ENCODE data around the gene RIT2. TPM values are rescaled to one million over a fixed set of nuclear protein-coding genes. Genes with fewer than 3 reads are reported as not detected.
"Not testable (repeated sequence)": the region's sequence is repeated elsewhere in the genome, so short reads cannot be mapped to it uniquely, and the experiment has no call there.

RIT2 gene
- total and polyA plus RNA-seq, 2 donors: 0.48 to 0.65 TPM

DNA sequence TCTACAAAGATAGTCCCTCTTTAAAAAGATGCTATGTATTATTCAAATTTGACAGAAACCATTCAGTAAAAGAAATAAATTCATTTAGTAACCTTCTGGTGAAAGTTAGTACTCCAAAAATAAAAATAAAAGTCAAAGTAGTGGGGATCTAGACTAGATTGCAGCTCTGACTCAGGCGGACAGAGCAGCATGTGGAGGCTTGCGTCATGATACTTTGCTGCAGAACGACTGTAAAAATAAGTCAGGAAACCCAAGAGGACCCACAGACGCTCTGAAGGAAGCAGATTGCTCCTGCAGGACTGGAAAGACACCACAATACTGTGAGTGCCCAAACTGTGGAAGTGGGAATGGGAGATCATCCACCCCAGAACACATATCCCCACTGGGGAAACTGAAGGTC lies 301.9 kb downstream of the RIT2 start:
- 64% methylated on average over 4 of the region's 4 CpGs for WGBS

GRCh38 chr18:42807887-42808286 lies 307.6 kb downstream of the RIT2 start:
- Histone ChIP-seq H3K27ac (ENCODE audit: low read depth) (no peak overlapping the region), H3K4me1 (ENCODE audit: insufficient read depth) (no peaks in the 10 kb centered on the region), H3K36me3 (ENCODE audit: insufficient read depth) (no peaks in the 10 kb centered on the region)

More for the DNA sequence above, 301.9 kb downstream of the RIT2 start:
- no peak overlapping the region for H3K27ac ChIP-seq (ENCODE audit: low read depth)
- DNase-seq (ENCODE audit: extremely low spot score): no peak
- no peaks in the 10 kb centered on the region for H3K36me3 ChIP-seq (ENCODE audit: insufficient read depth)
- no peak overlapping the region for H3K4me3 ChIP-seq (ENCODE audit: low read depth, low read length)
- no peaks in the 10 kb centered on the region for H3K4me1 ChIP-seq (ENCODE audit: insufficient read depth)

GRCh38 chr18:42801706-42802105 lies 313.8 kb downstream of the RIT2 start:
- DNase-seq (ENCODE audit: extremely low spot score): no peak
- no peaks in the 10 kb centered on the region for H3K36me3 ChIP-seq (ENCODE audit: insufficient read depth)
- no peak overlapping the region for H3K4me3 ChIP-seq (ENCODE audit: low read depth, low read length)
- no peaks in the 10 kb centered on the region for H3K4me1 ChIP-seq (ENCODE audit: insufficient read depth)
- H3K27ac ChIP-seq (ENCODE audit: low read depth): no peak overlapping the region
- WGBS: 60% methylated on average over 2 of the region's 2 CpGs

More at GRCh38 chr18:42807887-42808286, 307.6 kb downstream of the RIT2 start:
- no peak overlapping the region for H3K4me3 ChIP-seq (ENCODE audit: low read depth, low read length)
- DNase-seq (ENCODE audit: extremely low spot score): no peak
- WGBS: 76% methylated on average over 4 of the region's 4 CpGs

GRCh38 chr18:42798606-42799170 lies 316.8 kb downstream of the RIT2 start:
- H3K4me3 ChIP-seq (ENCODE audit: low read depth, low read length): no peak overlapping the region
- H3K27ac ChIP-seq (ENCODE audit: low read depth): no peak overlapping the region
- 31% methylated on average over 1 of the region's 1 CpG for WGBS
- no peaks in the 10 kb centered on the region for H3K36me3 ChIP-seq (ENCODE audit: insufficient read depth)
- no peaks in the 10 kb centered on the region for H3K4me1 ChIP-seq (ENCODE audit: insufficient read depth)
- DNase-seq (ENCODE audit: extremely low spot score): no peak

DNA sequence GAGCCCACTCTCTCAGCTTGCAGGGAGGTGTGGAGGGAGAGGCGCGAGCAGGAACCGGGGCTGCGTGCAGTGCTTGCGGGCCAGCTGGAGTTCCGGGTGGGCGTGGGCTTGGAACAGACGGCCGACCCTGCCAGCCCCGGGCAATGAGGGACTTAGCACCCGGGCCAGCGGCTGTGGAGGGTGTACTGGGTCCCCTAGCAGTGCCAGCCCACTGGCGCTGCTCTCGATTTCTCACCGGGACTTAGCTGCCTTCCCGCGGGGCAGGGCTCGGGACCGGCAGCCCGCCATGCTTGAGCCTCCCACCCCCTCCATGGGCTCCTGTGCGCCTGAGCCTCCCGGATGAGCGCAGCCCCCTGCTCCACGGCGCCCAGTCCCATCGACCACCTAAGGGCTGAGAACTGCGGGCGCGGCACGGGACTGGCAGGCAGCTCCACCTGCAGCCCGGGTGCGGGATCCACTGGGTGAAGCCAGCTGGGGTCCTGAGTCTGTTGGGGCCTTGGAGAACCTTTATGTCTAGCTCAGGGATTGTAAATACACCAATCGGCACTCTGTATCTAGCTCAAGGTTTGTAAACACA lies 320.2 kb downstream of the RIT2 start:
- 92% methylated on average over 33 of the region's 33 CpGs for WGBS
- not testable (repeated sequence) for H3K4me3 ChIP-seq (ENCODE audit: low read depth, low read length); H3K4me1 ChIP-seq (ENCODE audit: insufficient read depth); H3K27ac ChIP-seq (ENCODE audit: low read depth); H3K36me3 ChIP-seq (ENCODE audit: insufficient read depth); DNase-seq (ENCODE audit: extremely low spot score)

DNA sequence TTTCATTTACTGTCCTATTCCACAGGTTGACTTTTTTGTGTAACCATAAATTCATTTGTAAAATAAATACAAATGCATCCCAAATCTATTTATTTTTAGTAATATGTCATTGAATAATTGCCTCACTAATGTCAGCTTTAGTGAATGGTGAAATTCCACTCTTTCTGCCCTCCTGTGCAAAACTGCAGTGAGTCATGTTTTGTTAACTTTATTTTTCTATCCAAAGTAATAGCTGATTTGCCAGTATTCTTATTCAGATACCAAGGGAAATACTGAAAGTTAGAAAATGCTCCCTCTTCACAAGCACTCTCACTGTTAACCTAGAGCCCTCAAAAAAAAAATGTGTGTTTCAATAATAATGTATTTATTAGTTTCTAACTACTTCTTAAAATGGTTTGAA lies 322.8 kb downstream of the RIT2 start:
- H3K4me3 ChIP-seq (ENCODE audit: low read depth, low read length): no peak overlapping the region
- no peaks in the 10 kb centered on the region for H3K36me3 ChIP-seq (ENCODE audit: insufficient read depth)
- no peak overlapping the region for H3K27ac ChIP-seq (ENCODE audit: low read depth)
- no peaks in the 10 kb centered on the region for H3K4me1 ChIP-seq (ENCODE audit: insufficient read depth)
- no peak for DNase-seq (ENCODE audit: extremely low spot score)

DNA sequence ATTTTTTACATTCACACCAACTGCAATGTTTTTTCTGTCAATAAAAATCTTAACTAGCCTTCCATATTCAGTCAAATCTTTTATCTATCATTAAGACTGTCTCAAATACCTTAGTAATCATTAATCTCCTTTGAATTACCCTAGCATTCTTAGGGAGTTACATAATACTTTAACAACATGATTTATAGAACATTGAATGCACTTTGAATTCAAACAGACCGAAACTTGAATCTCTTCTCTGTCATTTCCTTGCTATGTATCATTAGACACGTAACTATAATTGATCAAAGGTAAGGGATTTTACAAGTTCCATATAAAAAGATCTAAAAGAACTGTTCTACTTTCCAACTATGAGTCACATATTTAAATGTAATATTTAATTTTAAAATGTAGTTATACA lies 330.9 kb downstream of the RIT2 start:
- Histone ChIP-seq H3K4me3 (ENCODE audit: low read depth, low read length) (no peak overlapping the region), H3K4me1 (ENCODE audit: insufficient read depth) (no peaks in the 10 kb centered on the region), H3K36me3 (ENCODE audit: insufficient read depth) (no peaks in the 10 kb centered on the region), H3K27ac (ENCODE audit: low read depth) (no peak overlapping the region)
- WGBS: 68% methylated on average over 2 of the region's 2 CpGs
- no peak for DNase-seq (ENCODE audit: extremely low spot score)

DNA sequence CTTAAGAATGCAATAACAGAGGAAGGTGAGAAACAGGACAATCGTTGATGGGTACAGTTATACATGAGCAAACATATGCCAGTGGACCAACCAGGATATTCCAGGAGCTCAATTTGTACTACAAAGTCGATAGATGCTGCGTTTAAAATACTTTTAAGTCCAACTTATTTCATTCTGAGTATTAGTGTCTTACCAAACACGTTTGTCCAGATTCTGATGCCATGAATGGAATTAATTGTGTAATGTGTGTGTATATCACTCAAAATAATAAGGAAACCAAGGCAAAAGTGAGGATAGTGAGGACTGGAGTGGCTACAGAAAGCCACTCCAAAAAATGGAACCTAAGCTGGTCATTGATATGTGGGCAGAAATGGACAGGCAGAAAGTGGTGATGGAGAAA lies 332.6 kb downstream of the RIT2 start:
- WGBS: 84% methylated on average over 4 of the region's 4 CpGs
- Histone ChIP-seq H3K36me3 (ENCODE audit: insufficient read depth) (no peaks in the 10 kb centered on the region), H3K4me1 (ENCODE audit: insufficient read depth) (no peaks in the 10 kb centered on the region), H3K4me3 (ENCODE audit: low read depth, low read length) (no peak overlapping the region), H3K27ac (ENCODE audit: low read depth) (no peak overlapping the region)
- no peak for DNase-seq (ENCODE audit: extremely low spot score)

DNA sequence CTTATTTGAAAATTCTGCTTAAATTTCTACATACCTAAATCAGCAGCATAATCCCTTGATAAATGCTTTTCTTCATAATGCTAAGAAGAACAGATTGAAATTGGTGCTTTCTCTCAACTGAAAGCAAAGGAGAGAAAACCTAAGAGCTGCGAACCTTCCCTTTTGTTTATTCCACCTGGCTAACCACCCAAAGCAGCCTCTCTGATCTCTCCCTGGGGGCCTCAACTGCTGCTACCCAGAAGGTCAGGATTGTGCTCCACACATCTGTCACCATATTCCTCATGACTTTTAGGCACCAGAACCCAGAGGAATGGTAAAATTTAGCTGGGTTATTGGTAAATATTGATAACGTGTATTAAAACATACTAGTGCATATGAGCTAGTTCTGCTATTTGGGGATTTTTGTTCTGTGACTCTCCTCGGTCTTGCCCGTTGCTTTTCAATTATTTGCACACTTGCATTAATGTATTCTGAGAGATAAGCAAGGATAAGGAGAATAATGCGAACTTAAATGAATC lies 334.1 kb downstream of the RIT2 start:
- Histone ChIP-seq H3K27ac (ENCODE audit: low read depth) (no peak overlapping the region), H3K36me3 (ENCODE audit: insufficient read depth) (no peaks in the 10 kb centered on the region), H3K4me3 (ENCODE audit: low read depth, low read length) (no peak overlapping the region), H3K4me1 (ENCODE audit: insufficient read depth) (no peaks in the 10 kb centered on the region)
- DNase-seq (ENCODE audit: extremely low spot score): no peak
- WGBS: 77% methylated on average over 5 of the region's 5 CpGs

DNA sequence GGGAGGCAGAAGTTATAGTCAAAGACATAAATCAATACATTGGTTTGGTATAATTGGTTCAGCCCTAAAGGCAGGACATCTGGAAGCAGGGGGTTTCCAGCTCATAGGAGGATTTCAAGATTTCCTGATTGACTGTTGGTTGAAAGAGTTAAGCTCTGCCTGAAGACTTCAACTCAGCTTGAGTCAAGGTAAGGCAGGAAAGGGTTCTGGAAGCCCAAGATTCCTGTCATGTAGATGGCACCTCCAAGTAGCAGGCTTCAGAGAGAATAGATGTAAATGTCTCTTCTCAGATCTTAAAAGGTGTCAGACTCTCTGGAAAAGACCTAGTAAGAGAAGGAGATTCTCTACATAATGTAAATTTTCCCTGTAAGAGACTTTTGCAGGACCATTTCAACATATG lies 335.3 kb downstream of the RIT2 start:
- Histone ChIP-seq H3K4me3 (ENCODE audit: low read depth, low read length) (no peak overlapping the region), H3K4me1 (ENCODE audit: insufficient read depth) (no peaks in the 10 kb centered on the region), H3K27ac (ENCODE audit: low read depth) (no peak overlapping the region), H3K36me3 (ENCODE audit: insufficient read depth) (no peaks in the 10 kb centered on the region)
- no peak for DNase-seq (ENCODE audit: extremely low spot score)

DNA sequence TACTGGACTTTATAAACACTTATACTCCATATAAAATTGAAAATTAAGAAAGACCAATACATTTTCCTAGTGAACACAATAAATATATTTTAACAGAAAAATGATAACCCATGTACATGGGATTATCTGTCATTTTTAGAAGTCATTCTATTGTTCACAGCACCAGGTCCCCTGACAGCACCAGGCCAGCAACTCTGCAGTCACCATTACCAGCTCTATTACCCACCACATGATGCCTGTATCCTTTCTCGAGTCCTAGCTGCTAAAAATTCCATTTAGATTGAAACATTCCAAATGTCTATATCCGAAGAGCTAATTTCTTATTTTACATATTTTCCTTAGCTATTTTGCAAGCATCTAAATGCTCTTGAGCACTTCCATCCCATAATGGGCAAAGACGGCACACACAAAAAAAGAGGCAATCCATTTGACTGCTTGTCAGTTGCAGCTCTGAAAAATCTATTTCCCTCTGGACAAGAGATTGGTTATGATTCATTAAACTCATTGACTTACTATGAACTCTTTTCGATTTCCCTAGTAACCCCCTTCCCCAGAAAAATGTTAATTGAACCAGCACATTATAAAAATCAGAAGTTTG lies 336.9 kb downstream of the RIT2 start:
- Histone ChIP-seq H3K4me1 (ENCODE audit: insufficient read depth) (no peaks in the 10 kb centered on the region), H3K36me3 (ENCODE audit: insufficient read depth) (no peaks in the 10 kb centered on the region), H3K27ac (ENCODE audit: low read depth) (no peak overlapping the region), H3K4me3 (ENCODE audit: low read depth, low read length) (no peak overlapping the region)
- DNase-seq (ENCODE audit: extremely low spot score): no peak
- WGBS: 76% methylated on average over 4 of the region's 4 CpGs

GRCh38 chr18:42778024-42778423 lies 337.5 kb downstream of the RIT2 start:
- H3K36me3 ChIP-seq (ENCODE audit: insufficient read depth): no peaks in the 10 kb centered on the region
- DNase-seq (ENCODE audit: extremely low spot score): no peak
- no peak overlapping the region for H3K4me3 ChIP-seq (ENCODE audit: low read depth, low read length)
- H3K27ac ChIP-seq (ENCODE audit: low read depth): no peak overlapping the region
- H3K4me1 ChIP-seq (ENCODE audit: insufficient read depth): no peaks in the 10 kb centered on the region

DNA sequence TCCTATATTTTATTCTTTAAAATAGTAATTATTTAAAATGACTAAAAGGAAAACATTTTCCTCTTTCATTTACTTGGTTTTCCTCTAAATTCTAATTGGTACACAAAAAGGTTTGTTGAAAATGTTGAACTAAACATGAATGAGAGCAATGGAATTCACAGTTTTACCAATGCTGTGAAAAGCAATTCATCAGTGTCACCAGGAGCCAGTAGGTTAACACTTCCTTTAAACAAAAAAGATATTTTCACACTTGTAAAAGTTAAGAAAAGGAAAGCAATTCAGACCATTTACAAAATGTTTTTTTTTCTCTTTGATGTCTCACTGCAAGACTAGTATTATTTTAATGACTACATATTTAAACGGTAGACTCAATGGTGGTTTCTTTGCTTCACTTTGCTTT lies 341.6 kb downstream of the RIT2 start:
- H3K27ac ChIP-seq (ENCODE audit: low read depth): no peak overlapping the region
- no peaks in the 10 kb centered on the region for H3K36me3 ChIP-seq (ENCODE audit: insufficient read depth)
- DNase-seq (ENCODE audit: extremely low spot score): no peak
- no peaks in the 10 kb centered on the region for H3K4me1 ChIP-seq (ENCODE audit: insufficient read depth)
- WGBS: 25% methylated on average over 1 of the region's 1 CpG
- no peak overlapping the region for H3K4me3 ChIP-seq (ENCODE audit: low read depth, low read length)

DNA sequence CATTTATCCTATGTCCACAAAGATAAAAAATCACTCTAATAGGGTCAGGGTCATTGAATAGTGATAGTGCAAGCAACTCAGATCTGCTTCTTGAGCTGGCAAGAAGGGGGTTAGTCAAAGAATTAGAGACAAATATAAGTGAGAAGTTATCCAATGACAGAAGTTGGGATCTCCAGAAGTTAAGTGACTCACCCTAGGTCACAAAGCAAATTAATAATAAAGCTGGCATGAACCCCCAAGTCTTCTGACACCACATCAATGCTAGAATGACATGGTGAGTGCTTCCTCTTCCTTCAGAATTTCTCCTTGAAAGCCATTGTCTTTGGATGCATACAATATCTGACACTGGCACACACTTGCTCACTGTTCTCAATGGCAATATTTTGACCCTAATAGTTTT lies 343.5 kb downstream of the RIT2 start:
- Histone ChIP-seq H3K27ac (ENCODE audit: low read depth) (no peak overlapping the region), H3K4me1 (ENCODE audit: insufficient read depth) (no peaks in the 10 kb centered on the region), H3K36me3 (ENCODE audit: insufficient read depth) (no peaks in the 10 kb centered on the region), H3K4me3 (ENCODE audit: low read depth, low read length) (no peak overlapping the region)
- DNase-seq (ENCODE audit: extremely low spot score): no peak
